HG03066 (cell line): Measurements from ENCODE around the gene GYS2.
A peak's percentile ranks its signal among the peaks of the same experiment; 100 is the strongest.

ENCODE experiments used
- ATAC-seq: cut with Tn5 transposase; IDR thresholded peaks from one replicate; pipeline ENCODE4 v1.9.1; 2021; ENCODE audit warnings: low read depth; ENCODE audit not compliant: unreplicated experiment

Gene GYS2

DNA sequence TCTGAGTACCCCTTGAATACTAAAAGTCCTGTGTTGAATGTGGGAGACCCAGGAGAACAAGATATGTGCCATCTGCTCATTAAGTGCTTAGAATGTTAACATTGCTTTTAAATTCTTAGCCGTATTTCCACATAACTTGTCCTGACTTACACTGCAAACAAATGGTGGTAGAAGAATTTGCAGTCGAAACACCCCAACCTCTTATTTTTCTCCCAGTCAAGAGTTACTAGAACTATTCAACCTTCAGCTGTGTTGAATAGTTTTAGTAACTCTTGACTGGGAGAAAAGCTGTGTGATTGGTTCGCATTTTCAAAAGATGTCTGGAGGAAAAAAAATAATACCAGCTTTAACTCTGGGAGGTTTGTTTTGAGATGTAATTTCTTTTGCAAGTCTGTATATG, 86.2 kb downstream of the GYS2 start:
- no peak for ATAC-seq

DNA sequence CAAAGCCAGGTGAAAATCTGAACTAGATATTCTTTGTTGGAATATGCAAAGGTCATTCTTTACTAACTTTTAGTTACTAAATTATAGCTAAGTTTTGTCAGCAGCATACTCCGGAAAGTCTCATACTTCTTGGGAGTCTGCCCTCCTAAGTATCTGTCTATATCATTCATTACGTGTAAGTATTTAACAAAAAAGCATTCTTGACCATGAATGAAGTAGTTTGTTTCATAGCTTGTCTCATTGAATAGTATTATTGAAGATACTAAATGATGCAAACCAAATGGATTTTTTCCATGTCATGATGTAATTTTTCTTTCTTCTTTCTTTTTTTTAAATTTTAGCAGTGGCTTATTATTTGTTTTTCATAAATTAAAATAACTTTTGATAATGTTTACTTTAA, 88.4 kb downstream of the GYS2 start:
- ATAC-seq: no peak

DNA sequence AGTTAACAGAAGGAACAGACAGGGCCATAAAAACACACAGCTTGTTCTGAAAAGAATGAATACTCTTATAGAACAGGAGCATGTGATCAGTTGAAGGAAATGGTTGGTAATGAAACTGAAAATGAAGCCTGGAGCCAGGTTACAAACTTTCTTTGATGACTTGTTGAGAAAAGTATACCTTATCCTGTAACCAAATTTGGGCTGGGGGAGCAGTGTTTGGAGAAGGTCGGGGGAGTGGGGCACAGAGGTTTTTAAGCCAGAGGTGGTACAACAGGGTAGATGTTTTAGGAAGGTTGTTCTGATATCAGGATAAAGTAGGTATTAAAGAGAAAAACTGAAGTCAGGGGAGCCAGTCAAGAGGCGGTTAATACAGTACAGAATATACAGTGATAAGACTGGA, 94.9 kb downstream of the GYS2 start:
- peak; percentile 79 for ATAC-seq

DNA sequence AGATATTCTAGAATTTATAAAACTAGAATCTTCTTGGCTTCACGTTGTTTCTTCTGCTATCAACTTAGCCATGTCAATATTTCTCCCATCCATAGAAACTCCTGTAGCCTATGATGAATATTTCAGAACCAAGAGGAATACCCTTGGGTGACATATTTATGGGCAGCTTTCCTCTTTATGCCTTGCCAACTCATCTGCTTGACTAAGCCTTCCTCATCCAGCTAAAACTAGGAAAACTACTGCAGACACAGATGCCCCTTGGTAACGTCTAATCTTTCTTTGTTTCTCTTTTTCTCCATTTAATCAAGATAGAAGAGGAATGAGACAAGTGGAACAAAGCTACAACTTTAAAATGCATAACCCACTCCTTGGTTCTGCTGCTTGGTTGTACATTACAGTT, 96.8 kb downstream of the GYS2 start:
- ATAC-seq: no peak

DNA sequence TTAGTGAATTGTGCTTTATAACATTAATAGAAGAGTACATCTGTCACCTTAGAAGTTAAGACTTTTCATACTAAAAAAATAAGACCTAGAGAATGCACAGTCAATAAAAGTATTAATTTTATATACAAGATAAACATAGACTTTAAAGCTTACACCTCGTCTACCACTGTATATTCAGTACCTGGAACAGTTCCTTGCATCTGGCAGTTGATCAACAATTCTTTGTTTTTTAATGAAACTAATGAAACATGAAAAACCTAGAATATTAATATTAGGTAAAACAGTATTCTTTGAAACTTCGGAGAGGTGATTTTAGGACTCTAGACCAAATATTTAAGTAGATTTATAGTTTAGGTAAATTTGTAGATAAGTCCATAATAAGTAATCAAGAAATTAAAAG, 98.8 kb downstream of the GYS2 start:
- ATAC-seq: no peak

DNA sequence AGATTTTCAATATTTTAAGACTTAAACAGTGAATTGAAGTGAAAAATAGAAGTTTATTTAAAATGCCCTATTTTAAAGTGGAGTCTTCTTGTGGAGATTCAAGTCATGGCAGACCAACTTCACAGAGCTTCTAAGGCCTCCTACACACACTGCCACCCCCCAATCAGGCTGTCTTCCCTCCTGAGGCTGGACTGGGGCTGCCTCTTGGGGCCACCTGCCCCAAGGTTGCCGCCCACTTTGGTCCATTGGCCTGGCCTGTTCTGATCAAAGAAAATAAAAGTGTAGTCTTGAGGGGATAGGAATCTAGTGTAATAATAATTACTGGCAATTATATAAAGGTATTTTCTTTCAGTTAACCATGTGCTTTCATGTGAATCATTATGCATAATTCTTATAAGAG, 101.8 kb downstream of the GYS2 start:
- ATAC-seq: no peak

DNA sequence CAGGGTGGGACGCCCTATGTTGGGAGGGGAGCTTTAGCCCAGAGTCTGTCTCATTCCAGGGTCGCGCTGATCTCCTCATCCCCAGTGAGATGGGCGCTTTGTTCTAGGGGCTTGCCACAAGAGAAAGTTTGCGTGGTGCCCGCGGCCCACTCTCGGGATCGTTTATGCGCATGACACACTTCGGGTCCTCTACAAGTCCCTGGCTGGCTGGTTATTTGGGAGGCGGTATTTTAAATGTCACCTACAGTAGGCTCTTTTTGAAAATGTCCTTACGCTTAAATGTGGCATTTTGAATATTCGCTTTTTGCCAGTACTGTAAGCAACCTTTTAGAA, 102.5 kb downstream of the GYS2 start:
- ATAC-seq: peak; percentile 5

DNA sequence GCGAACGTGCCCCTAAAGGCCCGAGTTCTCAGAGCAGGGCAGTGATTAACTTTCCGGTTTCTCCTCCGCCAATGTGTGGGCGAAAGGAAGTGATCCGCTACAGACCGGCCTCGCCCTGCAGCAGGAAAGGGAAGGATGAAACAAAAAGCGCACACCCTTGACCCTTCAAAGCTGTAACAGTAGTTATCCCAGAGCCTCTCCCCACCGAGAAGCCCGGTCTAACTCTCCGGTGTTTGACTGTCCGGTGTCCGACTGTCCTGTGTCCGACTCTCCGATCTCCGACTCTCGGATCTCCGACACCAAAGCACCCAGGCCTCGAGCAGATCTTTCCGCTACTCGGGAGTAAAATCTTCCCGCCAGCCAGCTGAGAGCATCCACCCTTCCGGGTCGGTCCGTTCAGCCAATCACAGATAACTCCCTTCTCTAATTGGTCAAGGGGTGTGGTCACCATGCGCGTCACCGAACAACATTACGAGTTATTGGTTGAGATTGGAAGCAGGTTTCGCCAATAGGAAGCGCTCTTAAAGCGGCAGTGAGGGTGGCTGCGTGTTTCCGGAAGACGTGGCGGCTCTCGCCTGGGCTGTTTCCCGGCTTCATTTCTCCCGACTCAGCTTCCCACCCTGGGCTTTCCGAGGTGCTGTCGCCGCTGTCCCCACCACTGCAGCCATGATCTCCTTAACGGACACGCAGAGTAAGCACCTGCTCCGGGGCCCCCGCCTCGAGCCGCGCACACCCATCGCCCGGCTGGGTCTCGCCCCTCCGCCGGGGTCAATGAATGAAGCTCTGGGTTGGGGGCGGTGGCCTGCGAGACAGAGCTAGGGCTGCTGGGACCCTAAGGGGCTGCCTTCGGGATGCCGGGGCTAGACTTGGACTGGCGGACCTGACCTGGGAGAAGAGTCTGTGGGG, 103.1 kb downstream of the GYS2 start, which contains the start of the genes GOLT1B and RECQL:
Gene GOLT1B (plus strand): TSS at position 532 of the 906 bp plus-strand sequence. CDS start 135 bp downstream, at position 667.
Gene RECQL (minus strand): TSS at position 378 of the 906 bp plus-strand sequence. CDS start 2,065 bp downstream, outside the sequence.
- peak; percentile 97 for ATAC-seq

DNA sequence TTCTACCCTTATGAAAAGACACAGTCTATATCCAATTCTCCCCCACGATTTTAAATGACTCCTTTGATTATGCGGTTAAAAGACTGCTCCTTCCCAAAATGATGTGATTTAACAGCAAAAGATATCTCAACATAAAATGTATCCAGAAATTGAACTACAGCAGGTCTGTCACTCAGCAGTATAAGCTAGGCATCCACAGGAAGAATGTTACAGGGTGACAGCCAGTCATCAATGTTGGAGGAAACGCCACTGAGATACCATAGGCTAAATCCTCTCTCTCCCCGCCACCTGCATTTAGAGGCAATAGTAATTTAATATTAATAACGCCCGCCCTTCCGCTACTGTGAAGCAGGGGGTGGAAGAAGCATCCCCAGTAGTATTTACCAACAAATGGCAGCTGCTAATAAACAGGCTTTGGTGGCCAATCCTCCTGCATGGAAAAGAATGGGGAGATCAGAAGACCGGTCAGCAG, 103.8 kb downstream of the GYS2 start:
- ATAC-seq: peak; percentile 0

DNA sequence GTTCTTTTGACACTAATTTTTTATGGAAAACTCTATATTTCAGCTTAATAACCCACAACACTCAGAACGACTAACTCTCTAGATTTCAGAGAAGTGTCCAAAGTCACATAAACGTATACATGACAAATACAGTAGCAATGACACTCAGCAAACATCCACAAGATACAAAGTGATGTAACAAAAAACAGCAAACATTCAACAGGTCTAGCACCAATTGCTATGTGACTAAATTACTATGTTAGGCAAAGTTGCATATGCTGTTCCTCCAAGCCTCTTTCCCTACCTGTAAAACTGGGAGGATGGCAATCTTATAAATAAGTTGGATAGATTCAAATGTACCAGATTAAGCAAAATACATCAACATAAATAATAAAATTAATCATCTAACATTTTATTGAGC, 104.9 kb downstream of the GYS2 start:
- ATAC-seq: no peak
